GM12878 (cell line): Measurements from ENCODE around the gene ITPR3. TPM values are rescaled to one million over a fixed set of nuclear protein-coding genes. Genes with fewer than 3 reads are reported as not detected.

ENCODE experiments used
- BRCA1 ChIP-seq: IDR thresholded peaks from 2 replicates; pipeline ENCODE4 v1.6.1; 2011; ENCODE audit warnings: low read depth, low read length, improper control_type of control experiment
- CEBPB ChIP-seq, 2 experiments: fragments of 150-350 bp in 1 of 2; IDR thresholded peaks; 2 replicates each; pipeline ENCODE4 v1.6.1; 2012 to 2014; ENCODE audit warnings: low read depth in 2 of 2, low read length in 2 of 2, borderline replicate concordance in 1 of 2, inconsistent platforms in 1 of 2
- CREM ChIP-seq: IDR thresholded peaks from 2 replicates; pipeline ENCODE4 v1.6.1; 2014; ENCODE audit warnings: antibody characterized with exemption, low read depth
- CTCF ChIP-seq, 3 experiments: IDR thresholded peaks in 2 of 3; conservative IDR thresholded peaks in 1 of 3; 2 replicates each; pipeline ENCODE4 v1.5.1; 2011; ENCODE audit warnings: low read depth in 3 of 3, low read length in 3 of 3, mild to moderate bottlenecking in 3 of 3, control low read depth in 2 of 3, moderate library complexity in 2 of 3, inconsistent platforms in 1 of 3, mixed read lengths in 1 of 3; ENCODE audit not compliant: control insufficient read depth in 2 of 3, insufficient read depth in 1 of 3; ENCODE audit errors: extremely low read depth in 1 of 3
- E4F1 ChIP-seq: fragments of 450-650 bp; IDR thresholded peaks from 2 replicates; pipeline ENCODE4 v1.6.1; 2018; ENCODE audit warnings: borderline replicate concordance, mild to moderate bottlenecking; ENCODE audit not compliant: partially characterized antibody
- ETV6 ChIP-seq, 2 experiments: fragments of 450-650 bp in 1 of 2; IDR thresholded peaks in 1 of 2; conservative IDR thresholded peaks in 1 of 2; 2 replicates each; pipeline ENCODE4 v1.6.1; 2014; ENCODE audit warnings: antibody characterized with exemption in 1 of 2, borderline replicate concordance in 1 of 2, low read depth in 1 of 2, mild to moderate bottlenecking in 1 of 2, moderate library complexity in 1 of 2
- SMARCA5 ChIP-seq: fragments of 450-650 bp; IDR thresholded peaks from 2 replicates; pipeline ENCODE4 v1.6.1; 2017; ENCODE audit warnings: mild to moderate bottlenecking
- SUPT20H ChIP-seq: IDR thresholded peaks from 2 replicates; pipeline ENCODE4 v1.6.1; 2011; ENCODE audit warnings: low read depth, mild to moderate bottlenecking, low read length, moderate library complexity, borderline replicate concordance; ENCODE audit not compliant: control insufficient read depth
- TCF12 ChIP-seq: IDR thresholded peaks from 2 replicates; pipeline ENCODE4 v1.6.1; 2011; ENCODE audit warnings: low read depth, mild to moderate bottlenecking, low read length
- ZBTB40 ChIP-seq: fragments of 450-650 bp; IDR thresholded peaks from 2 replicates; pipeline ENCODE4 v1.6.1; 2016; ENCODE audit warnings: mild to moderate bottlenecking, moderate library complexity, borderline replicate concordance
- ZNF687 ChIP-seq: fragments of 450-650 bp; IDR thresholded peaks from 2 replicates; pipeline ENCODE4 v1.6.1; 2017; ENCODE audit warnings: mild to moderate bottlenecking, moderate library complexity
- polyA plus RNA-seq, 11 experiments: library from polyadenylated mRNA; depleted of rRNA in 4 of 11; unstranded in 6 of 11; stranded (reverse) in 5 of 11; fragments of >200 nt; fragmentation: Nextera tagmentation in 4 of 11; fragmentation: Illumina TruSeq in 1 of 11; extraction: Ambion mirVana in 4 of 11; extraction: Trizol in 1 of 11; gene quantifications; 1 replicate in 1 of 11; 2 replicates in 10 of 11; pipeline versions ENCODE4 v1.2.1 to v1.2.3, GENCODE V29; 2011 to 2016; ENCODE audit warnings: inconsistent platforms in 2 of 11, missing spikeins in 2 of 11, low read depth in 1 of 11
- total RNA-seq, 4 experiments: library from RNA; depleted of rRNA in 3 of 4; stranded (reverse); fragments of >200 nt in 3 of 4; fragmentation: Illumina TruSeq in 1 of 4; extraction: Trizol in 1 of 4; gene quantifications; 2 replicates each; pipeline versions ENCODE4 v1.2.1 to v1.2.3, GENCODE V29; 2013 to 2021

The ITPR3 gene
- total and polyA plus RNA-seq, 10 of the 15 experiments (the other 5 are each of a cell fraction or from before 2014, with no cell fraction given): 0.32 to 34.0 (median 11.9) TPM

GRCh38 chr6:33711140-33712129 lies 90.3 kb downstream of the ITPR3 start, which contains the start of gene UQCC2 (continued):
- peak; percentile 32 for TF ChIP-seq E4F1
- no peak for TF ChIP-seq BRCA1
- TF ChIP-seq CEBPB (IDR thresholded peaks at IDR 0.05; ENCODE audit: borderline replicate concordance in 1 of 2, low read depth in 2 of 2, low read length in 2 of 2): no peak
- no peak; the same call in 1 of the 2 replicates for TF ChIP-seq ZNF687
- TF ChIP-seq TCF12: peak; percentile 21; the same call in 1 of the 2 replicates
- TF ChIP-seq CTCF (IDR thresholded peaks at IDR 0.05 in 2 of 3, conservative IDR thresholded peaks at IDR 0.05 in 1 of 3; ENCODE audit: control insufficient read depth in 2 of 3, extremely low read depth in 1 of 3, insufficient read depth in 1 of 3, low read depth in 3 of 3, low read length in 3 of 3): peak; percentile 66 to 87 (median 68)
- TF ChIP-seq SMARCA5: peak; percentile 42; the same call in 1 of the 2 replicates
- peak; percentile 10; the same call in 1 of the 2 replicates for TF ChIP-seq CREM
- TF ChIP-seq ZBTB40: 0 out of 2 replicates have a peak, but pooled peaks have one; percentile 6
- no peak for TF ChIP-seq SUPT20H
- TF ChIP-seq ETV6 (conservative IDR thresholded peaks at IDR 0.05 in 1 of 2, IDR thresholded peaks at IDR 0.05 in 1 of 2; ENCODE audit: borderline replicate concordance in 1 of 2, low read depth in 1 of 2): no peak
